Effector memory CD4-positive, alpha-beta T cell (primary cell): ENCODE data around the gene PLK1.
"Not testable (repeated sequence)": the region's sequence is repeated elsewhere in the genome, so short reads cannot be mapped to it uniquely, and the experiment has no call there.

Source experiments
- DNase-seq, 3 donors: peaks; one replicate each; pipeline ENCODE4 v3.0.0-alpha.2; 2020
- H3K27ac ChIP-seq: 2 replicates; pipeline ENCODE4 v1.7.0; 2013; ENCODE audit warnings: mild to moderate bottlenecking, low read length, moderate library complexity; ENCODE audit not compliant: insufficient read depth, poor library complexity, severe bottlenecking
- H3K27me3 ChIP-seq: replicated peaks from 2 replicates; pipeline ENCODE4 v1.7.0; 2013; ENCODE audit warnings: mild to moderate bottlenecking, low read length; ENCODE audit not compliant: insufficient read depth, control insufficient read depth, poor library complexity, severe bottlenecking
- H3K36me3 ChIP-seq: 2 replicates; pipeline ENCODE4 v1.7.0; 2013; ENCODE audit warnings: mild to moderate bottlenecking, low read length, moderate library complexity; ENCODE audit not compliant: control insufficient read depth, insufficient read depth
- H3K4me1 ChIP-seq: 2 replicates; pipeline ENCODE4 v1.7.0; 2013; ENCODE audit warnings: low read length, mild to moderate bottlenecking; ENCODE audit not compliant: control insufficient read depth, insufficient read depth, poor library complexity, severe bottlenecking
- H3K4me3 ChIP-seq: 2 replicates; pipeline ENCODE4 v1.7.0; 2013; ENCODE audit warnings: low read length, low read depth, mild to moderate bottlenecking; ENCODE audit not compliant: insufficient read depth, poor library complexity, severe bottlenecking
- H3K9me3 ChIP-seq: 2 replicates; pipeline ENCODE4 v1.7.0; 2013; ENCODE audit warnings: mild to moderate bottlenecking, low read length, moderate library complexity; ENCODE audit not compliant: control insufficient read depth
- total RNA-seq, 3 donors: gene quantifications; one replicate each; lab custom pipeline; 2026; lab: John Stamatoyannopoulos, UW

The PLK1 gene
- total RNA-seq = 0.17 to 0.97 (median 0.26) reads per million in 3 donors

- Histone ChIP-seq H3K9me3 (no peaks in the 10 kb centered on the region), H3K36me3 (no peaks in the 10 kb centered on the region), H3K27me3 (no peaks in the 10 kb centered on the region), H3K27ac (no peak within 1 kb of the TSS), H3K4me1 (no peaks in the 10 kb centered on the region), H3K4me3 (peak within 1 kb of the TSS; percentile 64)
- DNase-seq = peak; percentile 21 to 46 (median 46)
Observed at GRCh38 chr16:23678430-23679273, at the start of gene PLK1. PLK1 (plus strand) TSS chr16:23678889; CDS start chr16:23678933, 44 bp downstream.

DNA sequence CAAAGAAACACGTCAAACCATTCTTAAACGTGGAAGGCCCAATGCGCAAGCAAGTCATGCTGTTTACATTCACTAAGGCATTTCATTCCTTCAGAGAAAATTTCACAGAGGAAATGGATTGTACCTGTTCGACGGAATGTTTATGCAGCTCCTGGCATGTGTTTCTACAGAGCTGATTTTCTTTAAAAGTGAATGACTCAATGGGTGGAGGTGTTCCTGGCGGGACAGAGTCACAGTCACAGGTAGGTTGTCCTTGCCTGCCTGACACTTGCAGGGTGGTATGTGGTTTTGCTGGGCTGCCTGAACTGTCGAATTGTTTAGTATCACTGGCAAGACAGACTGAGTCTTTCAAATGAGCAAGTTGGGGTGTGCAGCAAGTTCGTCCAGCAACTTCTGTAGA is 49.2 kb upstream of the PLK1 start:
- Histone ChIP-seq H3K9me3 (no peaks in the 10 kb centered on the region), H3K4me3 (no peak overlapping the region), H3K36me3 (peaks cover 28% of the 10 kb centered on the region), H3K27ac (no peak overlapping the region), H3K4me1 (no peaks in the 10 kb centered on the region), H3K27me3 (no peaks in the 10 kb centered on the region)
- DNase-seq = no peak

GRCh38 chr16:23631874-23632273 is 46.8 kb upstream of the PLK1 start:
- H3K4me1 ChIP-seq, H3K9me3 ChIP-seq, H3K27ac ChIP-seq, DNase-seq, H3K27me3 ChIP-seq, H3K4me3 ChIP-seq: not testable (repeated sequence)
- H3K36me3 ChIP-seq = peaks cover 26% of the 10 kb centered on the region

- Histone ChIP-seq H3K9me3 (no peaks in the 10 kb centered on the region), H3K27ac (no peak overlapping the region), H3K4me3 (no peak overlapping the region), H3K36me3 (peaks cover 19% of the 10 kb centered on the region), H3K27me3 (no peaks in the 10 kb centered on the region), H3K4me1 (no peaks in the 10 kb centered on the region)
- DNase-seq = no peak
Observed at GRCh38 chr16:23634461-23635036, 44.1 kb upstream of the PLK1 start.

DNA sequence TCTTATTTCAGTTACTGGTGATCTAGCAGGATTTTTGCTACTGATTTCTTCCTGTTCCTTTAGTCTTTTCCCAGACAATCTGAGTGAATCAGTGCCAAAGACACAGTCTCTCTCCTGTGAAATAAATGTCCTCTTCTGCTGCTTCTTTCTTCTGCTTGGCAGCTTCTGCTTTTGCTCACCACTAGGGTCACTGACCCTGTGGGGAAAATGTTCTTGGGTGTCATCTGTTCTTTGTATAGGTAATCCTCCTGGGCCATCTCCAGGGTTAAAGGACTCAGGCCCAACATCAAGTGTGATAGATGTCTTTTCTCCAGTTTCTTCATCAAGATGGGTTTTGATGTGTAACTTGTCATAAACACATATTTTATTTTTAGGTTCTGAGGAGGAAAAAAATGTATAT is 42.7 kb upstream of the PLK1 start:
- H3K27ac ChIP-seq = no peak overlapping the region
- H3K9me3 ChIP-seq = no peaks in the 10 kb centered on the region
- peaks cover 10% of the 10 kb centered on the region for H3K36me3 ChIP-seq
- H3K27me3 ChIP-seq = no peaks in the 10 kb centered on the region
- DNase-seq = no peak
- no peak overlapping the region for H3K4me3 ChIP-seq
- peaks cover 7% of the 10 kb centered on the region for H3K4me1 ChIP-seq

GRCh38 chr16:23640615-23640930 is 38.1 kb upstream of the PLK1 start:
- Histone ChIP-seq H3K36me3 (peaks cover 6% of the 10 kb centered on the region), H3K27me3 (no peaks in the 10 kb centered on the region), H3K4me1 (peaks cover 7% of the 10 kb centered on the region), H3K9me3 (no peaks in the 10 kb centered on the region), H3K27ac (peak overlapping the region; percentile 80), H3K4me3 (peak overlapping the region; percentile 91)
- DNase-seq = no peak

DNA sequence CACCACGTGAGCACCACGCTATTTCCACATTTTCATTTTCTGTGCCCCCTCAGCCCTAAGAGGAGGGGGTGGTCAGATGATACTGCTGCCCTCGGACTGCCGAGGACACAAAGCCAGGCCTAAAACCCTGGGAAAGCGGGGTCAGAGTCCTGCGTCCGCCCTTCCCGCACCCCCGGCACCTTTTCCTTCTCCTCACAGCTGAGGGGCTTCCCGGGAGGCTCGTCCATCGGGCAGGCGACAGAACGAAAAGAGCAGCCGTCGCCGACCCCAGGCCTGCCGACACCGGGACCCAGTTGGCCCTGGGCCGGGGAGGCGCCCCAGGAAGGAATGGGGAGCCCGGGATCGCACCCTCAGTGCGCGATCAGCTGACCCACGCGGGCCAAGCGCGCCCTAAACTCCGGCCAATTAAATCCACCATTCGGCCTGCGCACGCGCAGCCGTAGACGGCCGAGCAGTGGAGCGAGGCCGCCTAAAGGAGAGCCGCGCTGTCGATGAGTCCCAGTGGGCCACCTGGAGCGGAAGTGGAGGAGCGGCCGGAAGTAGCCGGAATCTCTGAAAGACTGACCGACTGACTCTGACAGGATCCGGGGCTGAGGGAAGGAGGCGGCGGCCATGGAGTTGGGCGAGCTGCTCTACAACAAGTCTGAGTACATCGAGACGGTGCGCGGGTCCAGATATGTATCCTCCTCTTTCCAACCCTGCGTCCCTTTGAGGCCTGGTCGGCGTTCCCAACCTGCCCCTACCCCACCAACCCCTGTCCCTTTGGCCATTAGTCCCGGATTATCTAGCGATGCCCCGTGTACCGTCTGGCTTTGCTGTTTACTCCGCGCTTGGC is 37.5 kb upstream of the PLK1 start, which contains the start of the genes DCTN5 and PALB2:
DCTN5 (plus strand) TSS at position 536 of the 835 bp plus-strand sequence; CDS start at position 613, 77 bp downstream.
PALB2 (minus strand) TSS at position 380 of the 835 bp plus-strand sequence; CDS start at position 227, 153 bp downstream.
- peak within 1 kb of the TSS; percentile 91 for H3K4me3 ChIP-seq
- no peaks in the 10 kb centered on the region for H3K27me3 ChIP-seq
- peak; percentile 76 to 81 (median 77) for DNase-seq
- H3K27ac ChIP-seq = peak within 1 kb of the TSS; percentile 80
- peaks cover 7% of the 10 kb centered on the region for H3K4me1 ChIP-seq
- H3K36me3 ChIP-seq = peaks cover 8% of the 10 kb centered on the region
- no peaks in the 10 kb centered on the region for H3K9me3 ChIP-seq

DNA sequence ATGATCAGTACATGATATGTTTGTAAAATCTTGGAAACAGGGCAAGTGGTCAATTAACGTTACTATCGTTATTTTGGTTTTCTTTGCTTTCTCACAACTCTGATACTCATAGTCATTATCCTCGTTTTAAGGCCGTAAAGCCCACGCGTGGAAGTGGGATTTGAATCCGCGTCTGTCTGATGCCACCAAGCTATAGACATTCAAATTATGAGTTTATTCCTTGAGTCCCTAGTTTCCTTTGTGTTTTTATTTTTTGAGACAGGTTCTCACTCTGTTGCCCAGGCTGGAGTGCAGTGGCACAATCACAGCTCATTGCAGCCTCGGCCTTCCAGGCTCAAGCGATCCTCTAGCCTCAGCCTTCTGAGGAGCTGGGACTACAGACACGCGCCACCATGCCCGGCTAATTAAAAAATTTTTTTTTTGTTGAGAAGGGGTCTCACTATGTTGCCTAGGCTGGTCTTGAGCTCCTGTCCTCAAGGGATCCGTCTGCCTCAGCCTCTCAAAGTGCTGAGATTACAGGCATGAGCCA is 36.4 kb upstream of the PLK1 start:
- Histone ChIP-seq H3K27ac (no peak overlapping the region), H3K9me3 (no peaks in the 10 kb centered on the region)

DNA sequence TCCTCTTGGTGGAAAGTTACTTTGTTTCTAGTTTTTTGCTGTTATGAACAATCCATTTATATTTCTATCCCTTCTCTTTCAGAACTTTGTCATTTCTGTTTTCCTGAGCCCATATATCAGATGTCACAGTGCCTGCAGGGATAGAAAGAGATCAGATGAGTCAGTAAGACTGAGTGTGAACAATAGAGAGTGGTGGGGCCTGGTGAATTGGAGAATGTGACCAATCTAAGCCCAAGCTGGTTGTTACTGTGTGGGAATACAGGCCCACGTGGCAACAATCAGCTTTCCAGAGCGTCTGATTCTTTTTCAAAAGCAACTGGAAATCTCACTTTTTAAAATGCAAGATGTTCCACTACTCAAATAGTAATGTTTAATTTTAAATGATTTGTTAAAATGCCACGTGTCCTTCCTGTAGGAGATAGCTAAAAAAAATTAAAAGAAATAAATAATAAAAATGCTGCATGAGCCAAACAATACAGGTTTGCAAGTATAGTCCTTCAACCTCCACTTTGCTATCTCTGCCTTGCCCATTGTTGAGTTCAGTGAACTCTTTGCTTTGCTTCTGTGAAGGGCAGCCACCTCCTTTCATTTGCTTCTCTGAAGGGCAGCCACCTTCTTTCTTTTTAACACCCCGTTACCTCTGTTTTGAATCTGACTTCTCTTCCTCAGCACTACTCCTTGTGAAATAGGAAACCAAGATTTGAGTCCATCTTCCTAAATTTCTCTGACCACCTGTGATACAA is 27.8 kb upstream of the PLK1 start:
- no peaks in the 10 kb centered on the region for H3K4me1 ChIP-seq
- H3K4me3 ChIP-seq = no peak overlapping the region
- no peak overlapping the region for H3K27ac ChIP-seq
- no peaks in the 10 kb centered on the region for H3K27me3 ChIP-seq
- H3K9me3 ChIP-seq = no peaks in the 10 kb centered on the region
- H3K36me3 ChIP-seq = peaks cover 19% of the 10 kb centered on the region
- no peak for DNase-seq

More for the DNA sequence above, 36.4 kb upstream of the PLK1 start:
- peaks cover 7% of the 10 kb centered on the region for H3K4me1 ChIP-seq
- no peak for DNase-seq
- peaks cover 8% of the 10 kb centered on the region for H3K36me3 ChIP-seq
- peak overlapping the region; percentile 91 for H3K4me3 ChIP-seq
- H3K27me3 ChIP-seq = no peaks in the 10 kb centered on the region
